IPS-20b (cell line): ENCODE results near the gene TUT4.

Experiments used
- H3K27ac ChIP-seq: one replicate; pipeline ENCODE4 v1.5.1; 2013; ENCODE audit warnings: low read length
- H3K27me3 ChIP-seq: 2 replicates; pipeline ENCODE4 v1.6.1; 2013; ENCODE audit warnings: mild to moderate bottlenecking, low read length, inconsistent platforms; ENCODE audit not compliant: insufficient read depth
- H3K36me3 ChIP-seq: 2 replicates; pipeline ENCODE4 v1.6.1; 2013; ENCODE audit warnings: low read depth, mild to moderate bottlenecking, inconsistent platforms, low read length, moderate library complexity; ENCODE audit not compliant: insufficient read depth
- H3K4me1 ChIP-seq: 2 replicates; pipeline ENCODE4 v1.6.1; 2013; ENCODE audit warnings: mild to moderate bottlenecking, control low read depth, inconsistent platforms, low read length, moderate library complexity; ENCODE audit not compliant: insufficient read depth
- H3K4me3 ChIP-seq: 2 replicates; pipeline ENCODE4 v1.5.1; 2013; ENCODE audit warnings: mild to moderate bottlenecking, low read length, inconsistent platforms
- H3K9ac ChIP-seq: 2 replicates; pipeline ENCODE4 v1.6.1; 2013; ENCODE audit warnings: low read depth, mild to moderate bottlenecking, inconsistent platforms, low read length, moderate library complexity
- H3K9me3 ChIP-seq: 2 replicates; pipeline ENCODE4 v1.6.1; 2013; ENCODE audit warnings: mild to moderate bottlenecking, low read depth, low read length, inconsistent platforms; ENCODE audit not compliant: insufficient read depth

The TUT4 gene

GRCh38 chr1:52551507-52552235, 1.2 kb downstream of the TUT4 start:
- no peaks in the 10 kb centered on the region; the same call in 1 of the 2 replicates for H3K27me3 ChIP-seq
- H3K27ac ChIP-seq = no peak overlapping the region
- no peaks in the 10 kb centered on the region for H3K36me3 ChIP-seq
- peak overlapping the region; percentile 78; the same call in 1 of the 2 replicates for H3K9ac ChIP-seq
- H3K9me3 ChIP-seq = no peaks in the 10 kb centered on the region
- peaks cover 22% of the 10 kb centered on the region for H3K4me1 ChIP-seq
- peak overlapping the region; percentile 89 for H3K4me3 ChIP-seq

GRCh38 chr1:52550447-52550846, 2.4 kb downstream of the TUT4 start:
- H3K9ac ChIP-seq = peak overlapping the region; percentile 11; the same call in 1 of the 2 replicates
- H3K4me1 ChIP-seq = peaks cover 22% of the 10 kb centered on the region
- no peaks in the 10 kb centered on the region for H3K36me3 ChIP-seq
- H3K4me3 ChIP-seq = no peak overlapping the region
- no peaks in the 10 kb centered on the region; the same call in 1 of the 2 replicates for H3K27me3 ChIP-seq
- H3K27ac ChIP-seq = no peak overlapping the region
- no peaks in the 10 kb centered on the region for H3K9me3 ChIP-seq

- no peaks in the 10 kb centered on the region for H3K9me3 ChIP-seq
- peaks cover 11% of the 10 kb centered on the region; the same call in 1 of the 2 replicates for H3K4me1 ChIP-seq
- H3K9ac ChIP-seq = no peak overlapping the region
- H3K27me3 ChIP-seq = no peaks in the 10 kb centered on the region; the same call in 1 of the 2 replicates
- H3K36me3 ChIP-seq = no peaks in the 10 kb centered on the region
- H3K4me3 ChIP-seq = no peak overlapping the region
- no peak overlapping the region for H3K27ac ChIP-seq
These were observed 3.6 kb downstream of the TUT4 start for GRCh38 chr1:52549267-52549666.

- H3K27ac ChIP-seq = no peak overlapping the region
- H3K4me3 ChIP-seq = no peak overlapping the region
- no peaks in the 10 kb centered on the region; the same call in 1 of the 2 replicates for H3K27me3 ChIP-seq
- H3K4me1 ChIP-seq = peaks cover 8% of the 10 kb centered on the region; the same call in 1 of the 2 replicates
- H3K9ac ChIP-seq = no peak overlapping the region
- H3K9me3 ChIP-seq = 0 out of 2 replicates have a peak, but pooled peaks cover 3% of the 10 kb centered on the region
- no peaks in the 10 kb centered on the region for H3K36me3 ChIP-seq
These were observed 6.0 kb downstream of the TUT4 start for GRCh38 chr1:52546852-52547251.

- Histone ChIP-seq H3K36me3 (no peaks in the 10 kb centered on the region), H3K9ac (no peak overlapping the region), H3K4me3 (no peak overlapping the region), H3K27me3 (no peaks in the 10 kb centered on the region), H3K4me1 (no peaks in the 10 kb centered on the region), H3K9me3 (0 out of 2 replicates have a peak, but pooled peaks cover 5% of the 10 kb centered on the region), H3K27ac (no peak overlapping the region)
These were observed 8.0 kb downstream of the TUT4 start for GRCh38 chr1:52544665-52545525.

- Histone ChIP-seq H3K9me3 (0 out of 2 replicates have a peak, but pooled peaks cover 5% of the 10 kb centered on the region), H3K27me3 (no peaks in the 10 kb centered on the region), H3K4me1 (no peaks in the 10 kb centered on the region), H3K36me3 (no peaks in the 10 kb centered on the region), H3K4me3 (no peak overlapping the region), H3K27ac (no peak overlapping the region), H3K9ac (no peak overlapping the region)
These were observed 10.7 kb downstream of the TUT4 start for GRCh38 chr1:52542085-52542688.

- Histone ChIP-seq H3K4me1 (no peaks in the 10 kb centered on the region), H3K9me3 (no peaks in the 10 kb centered on the region; the same call in 1 of the 2 replicates), H3K36me3 (no peaks in the 10 kb centered on the region), H3K9ac (no peak overlapping the region), H3K4me3 (no peak overlapping the region), H3K27ac (no peak overlapping the region), H3K27me3 (no peaks in the 10 kb centered on the region)
These were observed 17.7 kb downstream of the TUT4 start for GRCh38 chr1:52534928-52535764.

GRCh38 chr1:52533713-52534112, 19.2 kb downstream of the TUT4 start:
- Histone ChIP-seq H3K4me3 (no peak overlapping the region), H3K27me3 (no peaks in the 10 kb centered on the region), H3K36me3 (no peaks in the 10 kb centered on the region), H3K9me3 (no peaks in the 10 kb centered on the region; the same call in 1 of the 2 replicates), H3K27ac (no peak overlapping the region), H3K9ac (no peak overlapping the region), H3K4me1 (no peaks in the 10 kb centered on the region)

- H3K27ac ChIP-seq = no peak overlapping the region
- H3K9ac ChIP-seq = no peak overlapping the region
- H3K9me3 ChIP-seq = no peaks in the 10 kb centered on the region; the same call in 1 of the 2 replicates
- H3K27me3 ChIP-seq = no peaks in the 10 kb centered on the region
- H3K4me3 ChIP-seq = no peak overlapping the region
- H3K36me3 ChIP-seq = no peaks in the 10 kb centered on the region
- no peaks in the 10 kb centered on the region for H3K4me1 ChIP-seq
These were observed 20.1 kb downstream of the TUT4 start for GRCh38 chr1:52532731-52533327.

- no peaks in the 10 kb centered on the region; the same call in 1 of the 2 replicates for H3K9me3 ChIP-seq
- H3K27me3 ChIP-seq = no peaks in the 10 kb centered on the region
- H3K4me1 ChIP-seq = no peaks in the 10 kb centered on the region
- no peaks in the 10 kb centered on the region for H3K36me3 ChIP-seq
- H3K4me3 ChIP-seq = no peak overlapping the region
- H3K27ac ChIP-seq = no peak overlapping the region
- H3K9ac ChIP-seq = no peak overlapping the region
These were observed 20.6 kb downstream of the TUT4 start for GRCh38 chr1:52532247-52532646.
